GM04503 (cell line): ENCODE measurements around the gene ADARB2.

Source experiments
- DNase-seq: peaks from one replicate; pipeline ENCODE4 v3.0.0-alpha.2; 2012; ENCODE audit warnings: low read depth

ADARB2 gene

DNA sequence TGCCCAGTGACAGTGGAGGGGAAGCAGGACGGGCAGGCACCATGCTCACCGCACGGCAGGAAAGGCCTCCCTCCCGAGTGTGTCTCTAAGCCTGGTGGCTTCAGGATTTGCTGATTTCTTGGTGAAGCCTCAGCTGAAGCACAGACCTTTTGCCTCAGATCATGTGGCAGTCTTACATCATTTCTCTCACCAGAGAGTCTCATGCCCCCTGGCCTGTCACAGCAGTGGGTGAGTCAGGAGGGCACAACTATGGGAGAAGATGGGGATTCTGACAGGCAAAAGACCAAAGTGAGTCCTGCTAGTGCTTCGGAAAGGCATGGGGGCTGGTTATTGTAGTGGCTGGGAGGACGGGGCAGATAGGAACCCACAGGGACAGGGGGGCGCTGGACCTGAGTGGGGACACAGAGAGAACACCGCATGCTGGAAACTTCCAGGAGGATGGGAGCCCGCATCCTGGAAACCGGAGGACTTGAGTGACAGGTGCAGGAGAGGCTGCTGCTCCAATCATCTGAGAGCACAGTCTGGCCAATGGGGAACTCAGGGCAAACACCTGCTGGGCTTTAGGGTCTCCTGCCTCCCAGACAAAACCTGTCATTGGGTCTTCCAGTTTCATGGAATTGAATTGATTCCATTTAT is 166.8 kb downstream of the ADARB2 start:
- no peak for DNase-seq

DNA sequence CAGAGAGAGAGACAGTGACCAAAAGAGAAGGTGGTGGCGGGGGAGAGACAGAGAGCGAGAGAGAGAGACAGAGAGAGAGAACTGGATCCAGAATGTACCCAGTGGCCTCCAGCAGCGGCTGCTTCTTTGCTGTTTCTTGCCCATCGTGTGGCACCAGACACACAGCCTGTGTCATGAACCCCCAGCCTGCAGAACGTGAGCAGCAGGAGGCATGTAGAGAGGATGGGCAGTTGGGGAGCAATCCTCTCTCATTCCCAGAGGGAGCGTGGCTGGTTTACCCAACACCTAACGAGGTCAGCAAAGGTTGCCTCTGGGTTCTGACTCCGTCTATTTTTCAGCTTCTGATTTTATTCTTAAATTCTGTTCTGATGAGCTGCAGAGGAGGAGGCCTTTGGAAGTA is 168.1 kb downstream of the ADARB2 start:
- no peak for DNase-seq

GRCh38 chr10:1567742-1568495 is 169.4 kb downstream of the ADARB2 start:
- no peak for DNase-seq

DNA sequence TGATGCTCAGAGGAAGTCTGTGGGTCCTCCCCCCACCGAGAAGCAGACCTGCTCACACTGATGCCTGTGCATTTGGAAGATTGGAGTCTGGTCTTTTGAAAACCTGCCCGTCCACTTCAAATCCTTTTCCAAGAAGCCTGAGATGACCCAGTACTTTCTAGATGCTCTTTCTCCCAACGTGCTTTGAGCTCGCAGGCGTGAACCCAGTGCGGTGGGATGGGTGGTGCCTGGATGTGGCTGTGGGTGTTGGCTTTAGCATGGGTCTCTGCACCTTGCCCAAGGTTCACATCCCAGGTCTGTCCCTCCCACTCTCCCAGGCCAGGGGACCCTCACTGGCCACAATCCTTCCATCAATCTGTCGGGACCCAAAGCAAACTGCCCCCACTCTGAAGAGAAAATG is 170.2 kb downstream of the ADARB2 start:
- DNase-seq: no peak

DNA sequence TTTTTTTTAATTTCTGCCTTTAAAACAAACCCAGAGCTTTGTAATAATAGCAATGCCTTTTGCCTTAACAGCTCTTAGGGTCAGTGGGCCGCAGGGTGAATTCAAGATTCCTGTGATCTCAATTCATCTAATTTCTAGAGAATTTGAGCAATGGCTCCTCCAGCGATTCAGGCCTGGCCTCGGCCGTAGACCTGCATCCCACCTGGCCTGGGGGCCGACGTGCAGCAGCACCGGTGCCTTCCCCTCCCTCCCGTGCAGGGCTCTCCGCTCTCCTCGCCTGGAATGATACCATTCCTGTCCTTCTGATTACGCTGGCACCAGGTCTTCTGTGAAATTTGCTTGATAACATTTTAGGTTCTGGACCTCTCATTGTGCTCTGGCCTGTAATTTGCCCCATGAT is 172.5 kb downstream of the ADARB2 start:
- no peak for DNase-seq

DNA sequence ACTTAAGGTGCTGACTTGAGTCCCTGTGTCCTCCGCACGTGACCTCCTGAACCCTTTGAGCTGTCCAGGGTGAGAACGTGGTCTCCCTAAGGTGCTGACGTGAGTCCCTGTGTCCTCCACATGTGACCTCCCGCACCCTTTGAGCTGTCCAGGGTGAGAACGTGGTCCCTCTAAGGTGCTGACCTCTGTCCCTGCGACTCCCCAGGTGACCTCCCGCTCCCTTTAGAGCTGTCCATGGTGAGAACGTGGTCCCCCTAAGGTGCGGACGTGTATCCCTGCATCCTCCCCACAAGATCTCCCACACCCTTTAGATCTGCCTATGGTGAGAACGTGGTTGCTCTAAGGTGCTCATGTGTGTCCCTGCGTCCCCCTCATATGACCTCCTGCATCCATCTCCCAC is 174.3 kb downstream of the ADARB2 start:
- no peak for DNase-seq

- no peak for DNase-seq
Measured at GRCh38 chr10:1561731-1562337, 175.5 kb downstream of the ADARB2 start.

DNA sequence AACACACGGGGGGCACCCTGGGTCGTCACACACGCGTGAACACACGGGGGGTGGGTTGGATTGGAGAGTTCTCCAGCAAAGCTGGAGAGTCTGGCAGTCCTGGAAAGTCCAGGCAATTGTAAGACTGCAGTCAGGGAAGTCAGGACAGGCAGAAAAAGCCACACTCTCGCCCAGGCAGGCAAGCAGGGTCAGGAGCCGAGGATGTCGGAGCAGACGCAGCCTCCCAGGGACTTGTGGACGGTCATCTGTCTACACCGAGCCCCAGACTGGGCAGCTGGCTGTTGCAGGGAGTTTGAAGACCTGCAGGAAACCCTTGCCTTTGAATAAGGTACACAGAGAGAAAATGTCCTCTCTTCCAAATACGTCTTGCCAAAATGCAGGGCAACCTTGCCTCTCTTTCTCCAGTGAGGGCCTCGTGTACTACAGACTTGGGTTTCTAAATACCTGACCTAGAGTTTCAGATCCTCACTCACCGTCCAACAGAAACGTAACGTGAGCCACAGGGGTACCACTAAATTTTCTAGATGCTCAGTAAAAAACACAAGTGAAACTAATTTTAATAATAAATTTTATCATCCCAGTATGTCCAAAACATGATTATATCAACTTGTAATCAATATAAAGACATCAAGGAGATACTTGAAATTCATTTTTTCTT is 176.7 kb downstream of the ADARB2 start:
- DNase-seq: no peak

GRCh38 chr10:1559761-1560160 is 177.6 kb downstream of the ADARB2 start:
- DNase-seq: no peak

- DNase-seq: no peak
Measured at GRCh38 chr10:1559311-1559710, 178.0 kb downstream of the ADARB2 start.

DNA sequence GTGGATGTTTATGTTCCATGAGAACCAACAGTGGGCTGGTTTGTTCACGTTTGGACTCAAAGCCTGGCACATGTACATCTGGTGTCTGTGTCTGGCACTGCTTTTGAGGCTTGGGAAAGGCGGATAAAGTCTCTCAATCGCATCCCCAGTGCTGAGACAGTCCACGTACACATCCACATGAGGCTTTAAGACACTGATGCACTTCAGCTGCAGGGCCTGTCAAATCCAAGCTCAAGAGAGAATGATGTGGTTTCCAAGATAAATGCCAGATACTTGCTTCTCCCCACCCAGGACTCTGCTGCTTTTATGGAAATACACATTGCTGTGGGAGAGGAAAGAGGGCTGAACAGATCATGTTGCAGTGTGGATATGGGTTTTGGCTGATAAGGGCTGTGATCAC is 178.4 kb downstream of the ADARB2 start:
- no peak for DNase-seq

- DNase-seq: no peak
Measured at GRCh38 chr10:1557081-1557480, 180.2 kb downstream of the ADARB2 start.

- DNase-seq: no peak
Measured at GRCh38 chr10:1556496-1556895, 180.8 kb downstream of the ADARB2 start.

GRCh38 chr10:1553951-1554350 is 183.4 kb downstream of the ADARB2 start:
- no peak for DNase-seq

DNA sequence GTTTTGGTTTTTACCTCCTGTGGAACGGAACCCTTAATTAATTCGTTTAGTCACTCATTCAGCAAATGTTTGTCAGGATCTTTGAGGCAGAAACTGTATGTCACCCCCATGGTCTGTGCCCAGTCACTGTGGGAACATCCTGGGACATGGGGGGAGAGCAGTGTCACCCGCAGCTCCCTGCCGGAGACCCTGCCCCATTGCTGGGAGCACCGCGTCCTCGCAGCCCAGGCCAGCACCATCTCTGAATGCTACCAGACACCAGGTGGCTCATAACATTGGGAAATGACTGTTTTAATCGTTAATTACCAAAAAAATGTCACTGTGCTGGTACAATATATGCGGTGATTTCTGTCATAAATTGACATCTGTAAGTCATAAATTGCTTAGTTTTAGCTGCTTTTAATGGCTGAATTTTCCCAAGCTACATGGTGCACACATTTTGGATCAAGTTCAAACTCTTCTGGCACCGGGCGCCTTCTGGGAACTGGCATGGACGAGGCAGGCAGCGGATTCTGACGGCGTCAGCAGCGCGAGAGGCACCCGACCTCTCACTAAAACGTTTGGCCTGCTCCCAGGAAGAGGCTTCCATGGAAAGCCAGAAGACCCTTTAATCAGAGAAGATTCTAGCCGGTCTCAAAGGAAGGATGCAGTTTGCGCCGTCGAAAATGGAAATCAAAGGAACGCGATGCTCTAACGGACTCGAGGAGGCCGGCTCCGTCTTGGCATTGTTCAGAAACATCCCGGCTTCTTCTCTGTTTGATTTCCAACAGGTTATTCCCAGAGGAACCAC is 184.2 kb downstream of the ADARB2 start:
- DNase-seq: no peak

GRCh38 chr10:1552406-1552805 is 184.9 kb downstream of the ADARB2 start:
- DNase-seq: no peak

- no peak for DNase-seq
Measured at GRCh38 chr10:1551636-1552338, 185.5 kb downstream of the ADARB2 start.

GRCh38 chr10:1550616-1551015 is 186.7 kb downstream of the ADARB2 start:
- DNase-seq: no peak

- no peak for DNase-seq
Measured at GRCh38 chr10:1550291-1550595, 187.1 kb downstream of the ADARB2 start.

DNA sequence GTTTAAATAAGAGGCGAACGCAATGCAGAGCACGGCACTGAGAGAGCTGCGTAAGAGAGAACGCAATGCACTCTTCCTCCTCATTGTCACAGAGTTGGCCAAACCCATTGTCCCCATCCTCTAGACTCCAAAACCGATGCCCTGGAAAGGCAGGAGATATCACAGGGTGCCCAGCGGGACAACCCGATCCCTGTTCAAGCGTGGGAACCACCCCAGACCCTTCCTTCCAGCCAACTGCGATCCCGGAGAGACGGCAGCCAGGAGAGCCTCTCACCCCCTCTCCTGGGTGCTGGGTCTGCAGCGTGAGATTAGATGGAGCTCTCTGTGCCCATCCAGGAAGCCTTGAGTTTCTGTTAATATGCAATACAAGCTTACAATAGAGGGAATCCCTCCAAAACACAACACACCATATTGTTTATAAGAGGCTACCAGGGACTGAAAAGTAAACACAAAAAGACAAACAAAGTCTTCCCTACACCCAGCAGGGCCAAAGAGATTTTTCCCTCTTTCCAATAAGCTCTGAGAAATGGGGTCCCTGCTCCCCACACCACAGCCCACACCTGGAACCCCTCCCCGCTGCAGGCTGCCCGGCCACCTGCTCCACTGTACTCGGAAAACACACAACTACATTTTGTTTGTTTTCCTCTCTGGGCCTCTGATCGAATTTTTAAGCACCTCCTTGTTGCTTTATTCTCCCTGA is 187.6 kb downstream of the ADARB2 start:
- DNase-seq: no peak

GRCh38 chr10:1548596-1548995 is 188.7 kb downstream of the ADARB2 start:
- no peak for DNase-seq
